ENCODE results near the gene MVB12A.
A peak's percentile ranks its signal among the peaks of the same experiment; 100 is the strongest.

- TF ChIP-seq POLR2A (IDR thresholded peaks at IDR 0.05) (no peak), POLR2AphosphoS5 (IDR thresholded peaks at IDR 0.05; ENCODE audit: insufficient read depth in 1 of 2, low read depth in 1 of 2) (peak; percentile 63 to 72)
- TF ChIP-seq, protein P1, sequence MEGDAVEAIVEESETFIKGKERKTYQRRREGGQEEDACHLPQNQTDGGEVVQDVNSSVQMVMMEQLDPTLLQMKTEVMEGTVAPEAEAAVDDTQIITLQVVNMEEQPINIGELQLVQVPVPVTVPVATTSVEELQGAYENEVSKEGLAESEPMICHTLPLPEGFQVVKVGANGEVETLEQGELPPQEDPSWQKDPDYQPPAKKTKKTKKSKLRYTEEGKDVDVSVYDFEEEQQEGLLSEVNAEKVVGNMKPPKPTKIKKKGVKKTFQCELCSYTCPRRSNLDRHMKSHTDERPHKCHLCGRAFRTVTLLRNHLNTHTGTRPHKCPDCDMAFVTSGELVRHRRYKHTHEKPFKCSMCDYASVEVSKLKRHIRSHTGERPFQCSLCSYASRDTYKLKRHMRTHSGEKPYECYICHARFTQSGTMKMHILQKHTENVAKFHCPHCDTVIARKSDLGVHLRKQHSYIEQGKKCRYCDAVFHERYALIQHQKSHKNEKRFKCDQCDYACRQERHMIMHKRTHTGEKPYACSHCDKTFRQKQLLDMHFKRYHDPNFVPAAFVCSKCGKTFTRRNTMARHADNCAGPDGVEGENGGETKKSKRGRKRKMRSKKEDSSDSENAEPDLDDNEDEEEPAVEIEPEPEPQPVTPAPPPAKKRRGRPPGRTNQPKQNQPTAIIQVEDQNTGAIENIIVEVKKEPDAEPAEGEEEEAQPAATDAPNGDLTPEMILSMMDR (IDR thresholded peaks at IDR 0.05): no peak
Observed at GRCh38 chr19:17405250-17406045, 14.4 kb upstream of the MVB12A start, which contains the start of gene BST2.
